Measurements from ENCODE around the gene LAMA3. TPM values are rescaled to one million over a fixed set of nuclear protein-coding genes. Genes with fewer than 3 reads are reported as not detected.
A peak's percentile ranks its signal among the peaks of the same experiment; 100 is the strongest.

Gene LAMA3
- total and polyA plus RNA-seq, 8 donors: 4.3 to 182 (median 26.6) TPM

GRCh38 chr18:23809415-23809814 lies 120.2 kb downstream of the LAMA3 start:
- 60 to 67% (median 64%) methylated on average over 3 of the region's 3 CpGs for WGBS, 5 donors
- no peaks in the 10 kb centered on the region for H3K27me3 ChIP-seq
- H3K4me1 ChIP-seq: no peaks in the 10 kb centered on the region
- intact Hi-C loops (cut with DNase I; ENCODE audit: low total_unique reads): no loop called here
- peaks cover 0 to 8% (median 6%) of the 10 kb centered on the region in 4 donors for H3K36me3 ChIP-seq
- TF ChIP-seq POLR2AphosphoS5 (IDR thresholded peaks at IDR 0.05): no peak
- TF ChIP-seq CTCF (IDR thresholded peaks at IDR 0.05): no peak
- TF ChIP-seq POLR2A (IDR thresholded peaks at IDR 0.05): no peak
- TF ChIP-seq EP300 (IDR thresholded peaks at IDR 0.05): no peak
- no peak for DNase-seq
- no peaks in the 10 kb centered on the region for H3K9me3 ChIP-seq
- H3K4me3 ChIP-seq: no peak overlapping the region
- H3K27ac ChIP-seq: no peak overlapping the region

- peaks cover 0 to 9% (median 7%) of the 10 kb centered on the region in 4 donors for H3K36me3 ChIP-seq
- no peaks in the 10 kb centered on the region for H3K27me3 ChIP-seq
- H3K4me3 ChIP-seq: no peak overlapping the region
- DNase-seq: peak in 1 of 2 donors; percentile 20
- intact Hi-C loops (cut with DNase I; ENCODE audit: low total_unique reads): loop anchor here (5.0 kb wide), 1 partner anchor 188 kb away; no protein-coding TSS in a partner anchor
- no peaks in the 10 kb centered on the region for H3K4me1 ChIP-seq
- no peaks in the 10 kb centered on the region for H3K9me3 ChIP-seq
- WGBS, 5 donors: 73 to 84% (median 83%) methylated on average over 3 of the region's 3 CpGs
- no peak for TF ChIP-seq EP300 (IDR thresholded peaks at IDR 0.05)
- TF ChIP-seq POLR2AphosphoS5 (IDR thresholded peaks at IDR 0.05): no peak
- no peak overlapping the region for H3K27ac ChIP-seq
These were observed 121.1 kb downstream of the LAMA3 start for GRCh38 chr18:23810396-23810795.

- 84 to 95% (median 94%) methylated on average over 3 of the region's 3 CpGs for WGBS, 5 donors
- intact Hi-C loops (cut with DNase I; ENCODE audit: low total_unique reads): loop anchor here (5.0 kb wide), 1 partner anchor 189 kb away; no protein-coding TSS in a partner anchor
These were observed 121.9 kb downstream of the LAMA3 start for GRCh38 chr18:23811176-23811575.

GRCh38 chr18:23812546-23813440 lies 123.5 kb downstream of the LAMA3 start:
- Histone ChIP-seq H3K4me3 (no peak overlapping the region), H3K36me3 (peaks cover 0 to 9% (median 7%) of the 10 kb centered on the region in 4 donors), H3K9me3 (no peaks in the 10 kb centered on the region), H3K27ac (no peak overlapping the region), H3K4me1 (no peaks in the 10 kb centered on the region), H3K27me3 (no peaks in the 10 kb centered on the region)
- WGBS, 5 donors: 34 to 44% (median 41%) methylated on average over 4 of the region's 4 CpGs
- TF ChIP-seq POLR2AphosphoS5 (IDR thresholded peaks at IDR 0.05): no peak
- TF ChIP-seq CTCF (IDR thresholded peaks at IDR 0.05): peak in 5 of 7 experiments; percentile 34 to 52 (median 36)
- peak in 1 of 2 donors; percentile 42 for DNase-seq
- intact Hi-C loops (cut with DNase I; ENCODE audit: low total_unique reads): loop anchor here (5.0 kb wide), 1 partner anchor 190 kb away; no protein-coding TSS in a partner anchor

More at GRCh38 chr18:23811176-23811575, 121.9 kb downstream of the LAMA3 start:
- no peaks in the 10 kb centered on the region for H3K27me3 ChIP-seq
- no peak overlapping the region for H3K4me3 ChIP-seq
- H3K36me3 ChIP-seq: peaks cover 0 to 9% (median 7%) of the 10 kb centered on the region in 4 donors
- no peak for DNase-seq
- H3K4me1 ChIP-seq: no peaks in the 10 kb centered on the region
- no peaks in the 10 kb centered on the region for H3K9me3 ChIP-seq
- TF ChIP-seq EP300 (IDR thresholded peaks at IDR 0.05): no peak
- no peak for TF ChIP-seq CTCF (IDR thresholded peaks at IDR 0.05)
- TF ChIP-seq POLR2A (IDR thresholded peaks at IDR 0.05): no peak
- TF ChIP-seq POLR2AphosphoS5 (IDR thresholded peaks at IDR 0.05): no peak
- no peak overlapping the region for H3K27ac ChIP-seq
